HepG2 (cell line): Measurements from ENCODE around the gene POLR1C.

Experiments used
- ASH2L ChIP-seq: fragments of 300-600, 200-600 bp; sonication (generic); IDR thresholded peaks from 2 replicates; pipeline ENCODE4 v1.7.0; 2017; ENCODE audit warnings: low read depth, mild to moderate bottlenecking, moderate library complexity, mixed read lengths, low read length; ENCODE audit not compliant: insufficient read length
- CTCF ChIP-seq: sonication (generic); formaldehyde crosslinking; IDR thresholded peaks from 2 replicates; pipeline ENCODE4 v1.5.0; 2020; ENCODE audit warnings: mild to moderate bottlenecking, missing genetic modification reagents, moderate library complexity
- FOSL1 ChIP-seq: sonication (generic); formaldehyde crosslinking; IDR thresholded peaks from 2 replicates; pipeline ENCODE4 v1.9.0; 2021; ENCODE audit warnings: missing genetic modification reagents, borderline replicate concordance
- FOXM1 ChIP-seq: sonication (generic); formaldehyde crosslinking; IDR thresholded peaks from 2 replicates; pipeline ENCODE4 v1.5.0; 2020; ENCODE audit warnings: missing genetic modification reagents
- RFX5 ChIP-seq: IDR thresholded peaks from 2 replicates; pipeline ENCODE4 v1.6.1; 2011; ENCODE audit warnings: low read depth, low read length, improper control_type of control experiment
- SP2 ChIP-seq: sonication (generic); formaldehyde crosslinking; IDR thresholded peaks from 2 replicates; pipeline ENCODE4 v1.5.1; 2020; ENCODE audit warnings: mild to moderate bottlenecking, missing genetic modification reagents
- SRSF9 ChIP-seq: fragments of 200-400 bp; formaldehyde crosslinking; IDR thresholded peaks from 2 replicates; pipeline ENCODE4 v1.6.1; 2018; ENCODE audit warnings: borderline replicate concordance, mild to moderate bottlenecking, low read depth, low read length; ENCODE audit not compliant: insufficient read depth, poor library complexity, severe bottlenecking
- U2AF2 ChIP-seq: fragments of 200-400 bp; formaldehyde crosslinking; IDR thresholded peaks from 2 replicates; pipeline ENCODE4 v1.6.1; 2017; ENCODE audit warnings: low read depth, mild to moderate bottlenecking, low read length
- ZNF10 ChIP-seq: sonication (generic); formaldehyde crosslinking; IDR thresholded peaks from 2 replicates; pipeline ENCODE4 v1.4.0; 2020; ENCODE audit warnings: mild to moderate bottlenecking, low read depth, missing genetic modification reagents, borderline replicate concordance
- ZNF274 ChIP-seq: sonication (generic); formaldehyde crosslinking; IDR thresholded peaks from 2 replicates; pipeline ENCODE4 v1.5.1; 2020; ENCODE audit warnings: mild to moderate bottlenecking, missing genetic modification reagents
- ZNF282 ChIP-seq: fragments of 450-650 bp; IDR thresholded peaks from 2 replicates; pipeline ENCODE4 v1.6.1; 2018; ENCODE audit not compliant: partially characterized antibody
- ZNF431 ChIP-seq: sonication (generic); formaldehyde crosslinking; IDR thresholded peaks from 2 replicates; pipeline ENCODE4 v1.9.0; 2022; ENCODE audit warnings: missing genetic modification reagents, low read depth, mild to moderate bottlenecking, borderline replicate concordance
- ZNF569 ChIP-seq: sonication (generic); formaldehyde crosslinking; IDR thresholded peaks from 2 replicates; pipeline ENCODE4 v1.5.0; 2020; ENCODE audit warnings: mild to moderate bottlenecking, missing genetic modification reagents, moderate library complexity, borderline replicate concordance

- TF ChIP-seq ZNF10 (no peak), SRSF9 (no peak), U2AF2 (no peak), SP2 (CRISPR knock-in tag) (no peak), CTCF (CRISPR knock-in tag) (no peak), ZNF431 (CRISPR knock-in tag) (no peak), RFX5 (no peak), ZNF282 (no peak), FOXM1 (CRISPR knock-in tag) (no peak), ZNF569 (CRISPR knock-in tag) (no peak), ZNF274 (CRISPR knock-in tag) (no peak), ASH2L (no peak), FOSL1 (CRISPR knock-in tag) (no peak)
Observed at GRCh38 chr6:43476746-43477145, 40.1 kb upstream of the POLR1C start.
